BJ (cell line): ENCODE results near the gene ERRFI1. TPM values are rescaled to one million over a fixed set of nuclear protein-coding genes. Genes with fewer than 3 reads are reported as not detected.
"Not testable (repeated sequence)": the region's sequence is repeated elsewhere in the genome, so short reads cannot be mapped to it uniquely, and the experiment has no call there.

Experiments
- CTCF ChIA-PET: fragments of 350-600 bp; formaldehyde crosslinking; extraction: SDS; loops from one replicate; lab custom pipeline; 2021; ENCODE audit warnings: antibody characterized with exemption, inconsistent platforms; lab: Yijun Ruan, JAX
- POLR2A ChIA-PET: fragments of 300-600 bp; sonication (Branson Sonifier 250); formaldehyde crosslinking; extraction: SDS; loops from one replicate; lab custom pipeline; 2021; ENCODE audit warnings: antibody characterized with exemption; lab: Charles Lee
- DNase-seq: peaks from one replicate; pipeline ENCODE4 v3.0.0-alpha.2; 2011; ENCODE audit warnings: low read depth
- H3K27me3 ChIP-seq: 2 replicates; pipeline ENCODE4 v1.6.0; 2011; ENCODE audit warnings: low read length; ENCODE audit not compliant: control insufficient read depth, insufficient read depth
- H3K36me3 ChIP-seq: 2 replicates; pipeline ENCODE4 v1.5.1; 2011; ENCODE audit warnings: low read length; ENCODE audit not compliant: control insufficient read depth, insufficient read depth
- H3K4me3 ChIP-seq: 2 replicates; pipeline ENCODE4 v1.5.1; 2011; ENCODE audit warnings: low read depth, mild to moderate bottlenecking, control low read depth, low read length
- CTCF ChIP-seq: IDR thresholded peaks from 2 replicates; pipeline ENCODE4 v1.5.1; 2011; ENCODE audit warnings: low read depth, mild to moderate bottlenecking, control low read depth, inconsistent platforms, low read length, moderate library complexity; ENCODE audit not compliant: insufficient read depth
- polyA plus RNA-seq: library from polyadenylated mRNA; depleted of rRNA; stranded (reverse); fragments of >200 nt; gene quantifications from 2 replicates; pipeline ENCODE4 v1.2.3, GENCODE V29; 2011

The ERRFI1 gene
- polyA plus RNA-seq, 1 experiment, result 20.5 TPM

DNA sequence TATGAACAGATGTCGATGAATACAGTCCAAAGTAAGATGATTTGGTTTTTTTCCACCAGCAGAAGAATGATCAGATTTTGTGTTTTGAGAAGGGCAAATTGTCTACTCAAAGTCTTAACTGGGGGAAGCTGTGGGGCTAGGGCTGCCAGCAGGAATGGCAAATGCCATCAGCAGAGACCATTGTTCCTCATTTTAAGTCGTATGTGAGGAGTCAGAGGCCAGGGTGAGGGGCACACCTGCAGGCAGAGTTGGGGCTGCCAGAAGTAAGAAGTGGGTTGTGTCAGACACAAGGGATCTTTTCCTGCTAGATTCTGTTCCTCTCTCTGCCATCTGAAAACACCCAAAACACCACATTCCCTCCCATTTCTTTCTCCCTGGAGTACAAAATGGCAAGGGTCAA, 55.9 kb downstream of the ERRFI1 start:
- CTCF ChIA-PET, result interaction anchor here (1.4 to 1.9 kb wide), 2 partner anchors 10 to 344 kb away, joined by 5 read pairs; no protein-coding TSS in a partner anchor
- H3K27me3 ChIP-seq, result no peaks in the 10 kb centered on the region
- H3K4me3 ChIP-seq, result no peak overlapping the region
- no peak for TF ChIP-seq CTCF
- POLR2A ChIA-PET, result no interaction called here
- DNase-seq, result no peak
- H3K36me3 ChIP-seq, result peaks cover 27% of the 10 kb centered on the region

- ChIA-PET POLR2A (no interaction called here), CTCF (no interaction called here)
- Histone ChIP-seq H3K4me3 (no peak overlapping the region), H3K36me3 (peaks cover 30% of the 10 kb centered on the region), H3K27me3 (no peaks in the 10 kb centered on the region)
- no peak for TF ChIP-seq CTCF
- DNase-seq, result no peak
These were observed 58.5 kb downstream of the ERRFI1 start for GRCh38 chr1:7967651-7968050.

DNA sequence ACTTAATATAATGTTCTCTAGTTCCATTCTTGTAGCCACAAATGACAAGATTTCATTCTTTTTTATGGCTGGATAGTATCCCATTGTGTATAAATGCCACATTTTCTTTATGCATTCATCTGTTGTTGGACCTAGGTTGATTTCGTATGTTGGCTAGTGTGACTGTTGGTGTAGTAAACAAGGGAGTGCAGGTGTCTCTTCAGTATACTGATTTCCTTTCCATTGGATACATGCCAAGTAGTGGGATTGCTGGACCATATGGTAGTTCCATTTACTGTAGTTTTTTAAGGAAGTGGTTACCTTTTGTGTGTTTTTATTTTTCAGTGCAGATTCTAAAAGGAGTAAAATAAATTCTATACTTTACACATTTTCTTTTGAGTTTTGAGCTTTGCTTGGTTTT, 58.9 kb downstream of the ERRFI1 start:
- H3K27me3 ChIP-seq, result no peaks in the 10 kb centered on the region
- peaks cover 29% of the 10 kb centered on the region for H3K36me3 ChIP-seq
- POLR2A ChIA-PET, result no interaction called here
- no peak for DNase-seq
- H3K4me3 ChIP-seq, result no peak overlapping the region
- CTCF ChIA-PET, result interaction anchor here (3.1 kb wide), 1 partner anchor 8 kb away, joined by 16 read pairs; no protein-coding TSS in a partner anchor
- TF ChIP-seq CTCF, result no peak

DNA sequence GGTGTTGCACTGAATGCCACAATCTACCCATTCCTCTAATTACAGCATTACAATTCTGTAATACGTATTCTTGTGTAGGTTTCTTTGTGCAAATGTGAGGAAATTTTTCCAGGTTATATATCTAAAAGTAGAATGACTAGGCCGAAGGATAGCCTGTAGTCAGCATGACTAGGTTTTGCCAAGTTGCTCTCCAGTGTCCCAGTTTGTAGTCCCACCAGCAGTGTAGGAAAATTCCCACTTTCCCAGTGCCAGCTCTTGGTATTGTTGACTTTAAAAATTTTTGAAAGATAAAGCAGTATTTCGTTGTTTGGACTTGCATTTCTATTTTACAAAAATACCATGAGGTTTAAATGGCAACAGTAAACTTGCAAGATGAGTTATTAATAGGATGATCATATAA, 61.6 kb downstream of the ERRFI1 start:
- POLR2A ChIA-PET, result no interaction called here
- H3K36me3 ChIP-seq, result peaks cover 18% of the 10 kb centered on the region
- CTCF ChIA-PET, result interaction anchor here (3.1 kb wide), 1 partner anchor 10 kb away, joined by 16 read pairs; no protein-coding TSS in a partner anchor
- no peak overlapping the region for H3K4me3 ChIP-seq
- no peaks in the 10 kb centered on the region for H3K27me3 ChIP-seq
- TF ChIP-seq CTCF, result no peak
- no peak for DNase-seq

GRCh38 chr1:7963841-7964240, 62.3 kb downstream of the ERRFI1 start:
- CTCF ChIA-PET, POLR2A ChIA-PET, H3K27me3 ChIP-seq, DNase-seq, H3K4me3 ChIP-seq: not testable (repeated sequence)
- H3K36me3 ChIP-seq, result peaks cover 17% of the 10 kb centered on the region

- H3K27me3 ChIP-seq, POLR2A ChIA-PET, H3K4me3 ChIP-seq, DNase-seq: not testable (repeated sequence)
- H3K36me3 ChIP-seq, result peaks cover 14% of the 10 kb centered on the region
- CTCF ChIA-PET, result interaction anchor here (1.1 kb wide), 1 partner anchor 12 kb away, joined by 3 read pairs; no protein-coding TSS in a partner anchor
These were observed 62.8 kb downstream of the ERRFI1 start for GRCh38 chr1:7963378-7963730.
